Measurements from ENCODE around the gene ARMC5.
"Not testable (repeated sequence)": the region's sequence is repeated elsewhere in the genome, so short reads cannot be mapped to it uniquely, and the experiment has no call there.

The ARMC5 gene

GRCh38 chr16:31435341-31436220 is 23.7 kb upstream of the ARMC5 start:
- H3K4me3 ChIP-seq (ENCODE audit: low read length): no peak overlapping the region
- TF ChIP-seq, protein P1, sequence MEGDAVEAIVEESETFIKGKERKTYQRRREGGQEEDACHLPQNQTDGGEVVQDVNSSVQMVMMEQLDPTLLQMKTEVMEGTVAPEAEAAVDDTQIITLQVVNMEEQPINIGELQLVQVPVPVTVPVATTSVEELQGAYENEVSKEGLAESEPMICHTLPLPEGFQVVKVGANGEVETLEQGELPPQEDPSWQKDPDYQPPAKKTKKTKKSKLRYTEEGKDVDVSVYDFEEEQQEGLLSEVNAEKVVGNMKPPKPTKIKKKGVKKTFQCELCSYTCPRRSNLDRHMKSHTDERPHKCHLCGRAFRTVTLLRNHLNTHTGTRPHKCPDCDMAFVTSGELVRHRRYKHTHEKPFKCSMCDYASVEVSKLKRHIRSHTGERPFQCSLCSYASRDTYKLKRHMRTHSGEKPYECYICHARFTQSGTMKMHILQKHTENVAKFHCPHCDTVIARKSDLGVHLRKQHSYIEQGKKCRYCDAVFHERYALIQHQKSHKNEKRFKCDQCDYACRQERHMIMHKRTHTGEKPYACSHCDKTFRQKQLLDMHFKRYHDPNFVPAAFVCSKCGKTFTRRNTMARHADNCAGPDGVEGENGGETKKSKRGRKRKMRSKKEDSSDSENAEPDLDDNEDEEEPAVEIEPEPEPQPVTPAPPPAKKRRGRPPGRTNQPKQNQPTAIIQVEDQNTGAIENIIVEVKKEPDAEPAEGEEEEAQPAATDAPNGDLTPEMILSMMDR (IDR thresholded peaks at IDR 0.05; ENCODE audit: low read depth, low read length, poor library complexity, severe bottlenecking): no peak
- TF ChIP-seq EZH2phosphoT487 (IDR thresholded peaks at IDR 0.05; ENCODE audit: borderline replicate concordance, low read length): no peak
- H3K9me2 ChIP-seq (replicated peaks; ENCODE audit: control insufficient read depth, low read length): no peaks in the 10 kb centered on the region
- no peaks in the 10 kb centered on the region for H3K79me2 ChIP-seq (ENCODE audit: control insufficient read depth, low read length)
- H4K20me1 ChIP-seq (ENCODE audit: control insufficient read depth, insufficient read depth, low read depth, low read length): no peaks in the 10 kb centered on the region
- H3K9me3 ChIP-seq (ENCODE audit: control insufficient read depth, insufficient read depth, low read length): no peaks in the 10 kb centered on the region
- H3K27ac ChIP-seq (ENCODE audit: low read depth, low read length): no peak overlapping the region
- H3K4me1 ChIP-seq (ENCODE audit: control insufficient read depth, low read length): peaks cover 24% of the 10 kb centered on the region
- no peaks in the 10 kb centered on the region for H3K27me3 ChIP-seq (ENCODE audit: control insufficient read depth, low read length)
- no peaks in the 10 kb centered on the region for H3K36me3 ChIP-seq (ENCODE audit: control insufficient read depth, low read length)
- no peaks in the 10 kb centered on the region for H3F3A ChIP-seq (ENCODE audit: control insufficient read depth, insufficient read depth)
- H3K4me2 ChIP-seq (ENCODE audit: low read length): no peak overlapping the region

- Histone ChIP-seq H3K36me3 (ENCODE audit: control insufficient read depth, low read length) (no peaks in the 10 kb centered on the region), H3K9me3 (ENCODE audit: control insufficient read depth, insufficient read depth, low read length) (no peaks in the 10 kb centered on the region), H3K79me2 (ENCODE audit: control insufficient read depth, low read length) (no peaks in the 10 kb centered on the region), H3K4me2 (ENCODE audit: low read length) (no peak overlapping the region), H3K27me3 (ENCODE audit: control insufficient read depth, low read length) (no peaks in the 10 kb centered on the region), H3F3A (ENCODE audit: control insufficient read depth, insufficient read depth) (0 out of 2 replicates have a peak, but pooled peaks cover 2% of the 10 kb centered on the region), H3K4me1 (ENCODE audit: control insufficient read depth, low read length) (peaks cover 24% of the 10 kb centered on the region), H3K4me3 (ENCODE audit: low read length) (no peak overlapping the region), H3K9me2 (replicated peaks; ENCODE audit: control insufficient read depth, low read length) (no peaks in the 10 kb centered on the region), H4K20me1 (ENCODE audit: control insufficient read depth, insufficient read depth, low read depth, low read length) (no peaks in the 10 kb centered on the region), H3K27ac (ENCODE audit: low read depth, low read length) (no peak overlapping the region)
- TF ChIP-seq EZH2phosphoT487 (IDR thresholded peaks at IDR 0.05; ENCODE audit: borderline replicate concordance, low read length): no peak
- TF ChIP-seq, protein P1 (IDR thresholded peaks at IDR 0.05; ENCODE audit: low read depth, low read length, poor library complexity, severe bottlenecking): no peak
Observed at GRCh38 chr16:31436221-31437045, 22.9 kb upstream of the ARMC5 start.

DNA sequence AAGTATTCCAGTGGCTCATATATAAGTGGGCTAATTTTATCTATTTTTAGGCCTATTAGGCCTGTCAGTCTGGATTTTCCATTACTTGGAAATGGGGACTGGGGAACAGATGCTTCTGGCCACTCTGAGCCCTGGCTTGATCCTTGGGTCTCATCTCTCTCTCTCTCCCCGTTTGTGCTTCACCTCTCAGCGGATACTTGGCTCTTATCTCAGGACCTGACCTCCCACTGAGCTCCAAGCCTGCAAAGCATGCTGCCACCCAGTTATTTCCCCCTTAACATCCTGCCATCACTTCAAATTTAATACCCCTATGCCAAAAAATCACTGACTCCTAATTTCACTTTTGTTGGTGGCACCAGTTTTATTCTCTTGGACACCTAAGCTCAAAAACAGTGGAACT is 20.9 kb upstream of the ARMC5 start:
- Histone ChIP-seq H3K79me2 (ENCODE audit: control insufficient read depth, low read length) (no peaks in the 10 kb centered on the region), H3F3A (ENCODE audit: control insufficient read depth, insufficient read depth) (0 out of 2 replicates have a peak, but pooled peaks cover 2% of the 10 kb centered on the region), H4K20me1 (ENCODE audit: control insufficient read depth, insufficient read depth, low read depth, low read length) (no peaks in the 10 kb centered on the region), H3K36me3 (ENCODE audit: control insufficient read depth, low read length) (no peaks in the 10 kb centered on the region), H3K4me3 (ENCODE audit: low read length) (peak overlapping the region; percentile 55; the same call in 1 of the 2 replicates), H3K4me1 (ENCODE audit: control insufficient read depth, low read length) (peaks cover 28% of the 10 kb centered on the region), H3K9me2 (replicated peaks; ENCODE audit: control insufficient read depth, low read length) (no peaks in the 10 kb centered on the region), H3K9me3 (ENCODE audit: control insufficient read depth, insufficient read depth, low read length) (no peaks in the 10 kb centered on the region), H3K4me2 (ENCODE audit: low read length) (peak overlapping the region; percentile 72), H3K27me3 (ENCODE audit: control insufficient read depth, low read length) (no peaks in the 10 kb centered on the region), H3K27ac (ENCODE audit: low read depth, low read length) (no peak overlapping the region)
- TF ChIP-seq, protein P1 (IDR thresholded peaks at IDR 0.05; ENCODE audit: low read depth, low read length, poor library complexity, severe bottlenecking): no peak
- TF ChIP-seq EZH2phosphoT487 (IDR thresholded peaks at IDR 0.05; ENCODE audit: borderline replicate concordance, low read length): no peak

DNA sequence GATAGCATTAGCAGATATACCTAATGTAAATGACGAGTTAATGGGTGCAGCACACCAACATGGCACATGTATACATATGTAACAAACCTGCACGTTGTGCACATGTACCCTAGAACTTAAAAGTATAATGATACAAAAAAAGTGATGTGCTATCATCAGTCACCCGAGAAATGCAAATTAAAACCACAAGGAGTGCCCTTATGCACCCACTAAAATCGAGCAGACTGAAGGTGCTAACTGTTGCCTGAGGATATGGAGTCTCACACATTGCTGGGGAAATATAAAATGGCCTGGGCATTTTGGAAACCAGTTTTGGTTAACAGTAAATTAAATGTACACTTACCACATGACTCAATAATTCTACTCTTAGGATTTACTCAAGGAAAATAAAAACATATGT is 20.3 kb upstream of the ARMC5 start:
- not testable (repeated sequence) for H3K9me2 ChIP-seq (replicated peaks; ENCODE audit: control insufficient read depth, low read length); H3K27ac ChIP-seq (ENCODE audit: low read depth, low read length); H3K36me3 ChIP-seq (ENCODE audit: control insufficient read depth, low read length); H3K27me3 ChIP-seq (ENCODE audit: control insufficient read depth, low read length); H3K9me3 ChIP-seq (ENCODE audit: control insufficient read depth, insufficient read depth, low read length); H3K79me2 ChIP-seq (ENCODE audit: control insufficient read depth, low read length); H4K20me1 ChIP-seq (ENCODE audit: control insufficient read depth, insufficient read depth, low read depth, low read length); H3F3A ChIP-seq (ENCODE audit: control insufficient read depth, insufficient read depth)
- H3K4me3 ChIP-seq (ENCODE audit: low read length): peak overlapping the region; percentile 55
- peaks cover 28% of the 10 kb centered on the region for H3K4me1 ChIP-seq (ENCODE audit: control insufficient read depth, low read length)
- peak overlapping the region; percentile 72 for H3K4me2 ChIP-seq (ENCODE audit: low read length)
